ENCODE measurements around the gene TEKT2. TPM values are rescaled to one million over a fixed set of nuclear protein-coding genes. Genes with fewer than 3 reads are reported as not detected.

Gene TEKT2
- total RNA-seq, 1 donor from 2014 or later: not detected

DNA sequence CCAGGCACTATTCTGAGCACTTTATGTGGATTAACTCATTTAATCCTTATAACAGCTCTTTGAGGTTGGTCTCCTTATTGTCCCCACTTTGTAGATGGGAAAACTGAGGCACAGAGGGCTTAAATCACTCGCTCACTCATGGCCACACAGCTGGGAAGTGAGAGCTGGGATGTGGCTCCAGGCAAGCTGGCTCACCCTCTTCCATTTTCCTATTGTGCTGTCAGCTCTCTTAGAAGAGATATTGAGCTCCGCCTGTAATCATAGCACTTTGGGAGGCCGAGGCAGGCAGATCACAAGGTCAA, 45.0 kb downstream of the TEKT2 start:
- no peak for DNase-seq

DNA sequence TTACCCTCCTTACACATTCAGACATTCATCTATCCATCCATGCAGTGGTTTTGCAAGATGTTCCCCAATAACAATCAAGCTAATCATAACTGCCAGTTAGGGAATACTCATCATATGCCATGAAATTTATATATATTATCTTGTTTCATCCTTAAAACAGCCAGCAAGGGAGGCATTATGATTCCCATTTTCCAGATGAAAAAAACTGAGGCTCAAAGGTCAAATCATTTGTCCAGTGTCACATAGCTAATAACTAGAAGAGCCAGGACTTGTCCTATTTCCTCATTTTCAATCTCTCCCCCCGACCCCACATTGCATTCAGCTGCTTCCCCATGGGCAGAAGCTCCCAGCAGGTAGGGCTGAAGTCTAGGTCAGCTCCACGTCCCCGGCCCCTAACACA, 48.1 kb downstream of the TEKT2 start:
- DNase-seq: no peak

DNA sequence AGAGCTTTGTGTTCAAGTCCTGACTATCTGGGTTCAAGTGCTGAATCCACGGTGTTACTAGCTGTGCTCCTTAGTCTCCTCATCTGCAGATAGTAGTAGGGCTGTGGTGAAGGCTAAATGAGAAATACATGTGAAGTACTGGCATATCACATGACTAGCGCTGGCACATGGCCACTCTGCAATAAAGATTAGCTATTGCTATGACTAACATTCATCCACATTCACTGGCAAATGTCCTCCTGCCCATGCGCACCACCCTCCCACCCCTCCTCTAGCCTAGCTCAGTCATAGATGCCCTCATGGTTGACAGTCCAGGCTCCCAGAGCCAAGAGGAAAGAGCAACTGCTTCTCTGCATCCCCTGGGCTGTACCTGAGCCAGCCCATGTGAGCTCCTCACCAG, 49.6 kb downstream of the TEKT2 start:
- DNase-seq: no peak

DNA sequence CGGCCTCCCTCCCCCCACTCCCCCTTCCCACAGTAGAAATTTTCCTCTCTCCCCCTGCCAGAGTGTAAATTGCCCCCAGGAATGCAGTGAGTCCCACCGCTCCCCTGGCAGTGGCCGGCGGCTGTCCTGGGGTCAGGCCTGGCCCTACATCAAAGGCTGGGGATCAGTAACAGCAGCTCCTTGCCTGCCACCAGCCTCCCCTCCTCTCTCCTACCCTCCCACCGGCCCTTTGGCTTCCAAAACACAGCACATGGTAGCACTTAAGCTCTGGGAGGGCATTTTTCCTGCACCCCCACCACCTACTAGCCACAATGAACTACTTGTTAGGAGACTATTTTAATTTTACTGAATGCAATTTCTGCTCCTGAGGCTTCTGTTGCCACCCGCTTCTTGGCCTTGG, 50.1 kb downstream of the TEKT2 start:
- DNase-seq: no peak

DNA sequence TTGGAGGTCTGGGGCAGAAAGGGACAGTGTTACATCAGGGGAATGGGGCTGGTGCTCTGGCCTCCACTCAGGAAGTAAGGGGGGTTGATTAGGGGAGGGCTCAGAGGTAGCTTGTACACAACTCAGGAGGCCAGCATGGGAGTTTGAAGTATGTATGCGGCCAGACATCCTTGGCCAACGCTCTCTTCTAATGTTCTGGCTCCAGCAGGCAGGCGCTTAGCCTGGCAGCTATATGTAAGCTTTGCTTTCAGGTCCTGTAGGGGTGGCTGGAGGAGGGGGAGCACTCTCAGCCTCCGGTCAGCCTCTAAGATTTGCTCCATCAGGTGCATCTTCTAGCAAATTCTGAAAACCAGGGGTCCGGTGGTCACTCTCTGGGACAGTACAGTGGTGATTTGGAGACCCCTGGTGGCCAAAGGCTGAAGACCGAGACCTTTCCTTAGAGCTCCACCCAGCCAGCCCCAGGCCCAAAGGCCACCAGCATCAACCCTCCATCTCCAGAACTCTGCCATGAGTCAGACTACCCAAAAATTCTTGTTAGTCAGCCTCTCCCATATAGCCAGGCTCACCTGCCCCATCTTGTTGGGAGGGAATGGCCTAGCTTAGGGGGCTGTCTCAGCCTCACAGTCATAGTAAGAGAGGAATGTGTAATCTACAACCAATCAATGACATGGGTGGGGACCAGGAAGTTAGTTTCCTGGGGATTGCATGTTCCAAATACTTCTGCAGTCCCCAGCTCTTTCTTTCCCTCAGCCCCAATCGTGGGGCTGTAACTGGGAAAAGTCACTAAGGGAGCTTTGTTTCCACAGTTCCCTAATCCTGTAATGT, 50.8 kb downstream of the TEKT2 start:
- DNase-seq: peak; percentile 83

DNA sequence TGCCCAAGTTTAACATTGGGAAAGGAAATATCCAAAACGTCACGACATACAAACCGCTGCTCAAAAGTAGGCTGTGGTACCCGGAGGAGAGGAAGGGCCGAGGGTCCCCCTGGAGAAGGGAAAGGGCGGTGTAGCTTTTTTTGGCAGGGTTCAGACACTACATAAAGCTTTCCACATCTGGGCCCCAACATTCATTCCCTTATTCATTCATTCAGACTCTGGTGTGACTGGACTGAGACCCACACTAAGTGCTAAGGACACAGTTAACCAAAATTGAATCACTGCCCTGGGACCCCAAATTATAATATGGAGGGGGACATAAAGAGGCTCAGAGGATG, 51.4 kb downstream of the TEKT2 start:
- DNase-seq: peak; percentile 36

DNA sequence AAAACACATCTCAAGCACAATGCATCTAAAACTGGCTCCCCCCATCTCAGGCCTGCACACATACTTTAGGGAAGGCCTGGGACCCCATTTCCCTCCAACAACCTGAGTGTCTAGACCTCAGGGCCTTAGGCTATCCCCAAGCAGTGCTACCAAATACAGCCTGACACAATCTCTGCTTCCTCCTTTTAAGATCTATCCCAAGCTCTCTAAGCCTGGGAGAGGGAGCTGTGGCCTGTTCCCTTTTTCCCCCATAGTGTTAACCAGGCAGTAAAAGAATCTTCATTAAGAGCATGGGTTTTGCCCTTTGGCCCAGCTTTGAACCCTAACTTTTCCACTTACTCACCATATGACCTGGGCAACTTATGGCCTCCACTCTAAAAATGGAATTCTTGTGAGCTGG, 51.9 kb downstream of the TEKT2 start:
- no peak for DNase-seq

DNA sequence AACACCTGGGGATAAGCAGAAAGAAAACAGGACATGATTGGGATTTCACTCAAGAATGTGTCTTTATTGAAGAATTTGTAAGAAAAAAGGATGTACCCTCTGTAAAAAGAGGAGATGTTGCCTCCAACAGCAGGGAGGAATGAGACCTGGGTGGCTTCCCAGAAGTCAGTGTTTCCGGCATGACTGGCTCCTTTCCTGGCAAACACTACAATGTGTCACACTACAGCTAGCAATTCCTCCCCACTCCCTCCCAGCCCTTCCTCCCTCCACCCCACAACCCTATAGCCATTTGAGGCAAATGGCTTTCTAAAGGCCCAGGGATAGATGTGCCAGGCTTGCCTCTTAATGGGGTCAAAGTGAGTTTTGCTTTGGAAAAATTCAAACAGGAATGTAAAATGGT, 52.6 kb downstream of the TEKT2 start:
- no peak for DNase-seq

DNA sequence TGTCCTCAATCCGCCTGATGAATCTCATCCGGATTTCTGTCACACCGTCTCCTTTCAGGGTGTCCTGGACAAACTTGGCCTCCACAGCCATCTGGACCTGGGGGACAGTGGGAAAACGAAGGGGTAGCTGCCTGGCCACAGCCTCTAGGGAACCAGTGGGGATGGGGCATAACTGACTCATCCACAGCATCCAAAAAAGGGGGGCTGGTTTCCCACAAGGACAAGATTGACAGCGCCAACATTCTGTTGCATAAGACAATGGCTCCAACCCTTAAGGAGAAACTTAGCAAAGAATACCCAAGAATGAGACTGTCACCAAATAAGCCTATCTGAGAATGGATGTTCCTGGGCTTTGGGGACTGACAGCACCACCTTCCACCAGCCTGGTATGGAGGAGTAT, 53.3 kb downstream of the TEKT2 start:
- DNase-seq: no peak

DNA sequence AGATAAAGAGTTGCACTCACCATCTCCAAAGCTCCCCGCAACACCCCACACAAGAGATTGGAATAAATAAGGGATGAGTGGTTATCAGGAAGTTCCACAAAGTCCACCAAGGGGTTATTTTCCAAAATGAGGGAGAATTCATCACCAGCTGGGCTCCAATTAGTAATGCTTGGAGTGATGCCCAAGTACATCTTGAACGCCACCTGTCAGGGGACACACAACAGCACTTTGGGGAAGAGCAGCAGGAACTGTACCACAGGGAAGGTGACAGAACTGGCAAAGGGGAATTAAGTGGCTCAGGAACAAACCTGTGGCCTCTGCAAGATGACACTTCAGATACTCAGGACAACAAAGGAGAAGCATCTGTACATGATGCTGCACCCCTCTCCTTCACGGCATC, 53.9 kb downstream of the TEKT2 start:
- DNase-seq: no peak

Other genes with a start within 250 kb of the TEKT2 start
- 14.5 TPM for gene AGO1, start 200.9 kb upstream of the TEKT2 start, total RNA-seq
- gene AGO3, start 153.0 kb upstream of the TEKT2 start, total RNA-seq: 29.7 TPM
- 35.5 TPM for gene ADPRS, start 4.8 kb downstream of the TEKT2 start, total RNA-seq
- 39.8 TPM for gene COL8A2, start 41.1 kb downstream of the TEKT2 start, total RNA-seq
- gene TRAPPC3, start 65.4 kb downstream of the TEKT2 start, total RNA-seq: 32.4 TPM
- 134 TPM for gene MAP7D1, start 72.1 kb downstream of the TEKT2 start, total RNA-seq
- gene THRAP3, start 140.3 kb downstream of the TEKT2 start, total RNA-seq: 107 TPM
- gene SH3D21, start 222.3 kb downstream of the TEKT2 start, total RNA-seq: 5.4 TPM
- 25.7 TPM for gene EVA1B, start 239.6 kb downstream of the TEKT2 start, total RNA-seq